HG03469 (cell line): Measurements from ENCODE around the gene DNAH9.

Experiments used
- ATAC-seq: cut with Tn5 transposase; IDR thresholded peaks from one replicate; pipeline ENCODE4 v1.9.1; 2021; ENCODE audit warnings: mild to moderate bottlenecking, moderate library complexity, moderate number of reproducible peaks; ENCODE audit not compliant: unreplicated experiment

The DNAH9 gene

DNA sequence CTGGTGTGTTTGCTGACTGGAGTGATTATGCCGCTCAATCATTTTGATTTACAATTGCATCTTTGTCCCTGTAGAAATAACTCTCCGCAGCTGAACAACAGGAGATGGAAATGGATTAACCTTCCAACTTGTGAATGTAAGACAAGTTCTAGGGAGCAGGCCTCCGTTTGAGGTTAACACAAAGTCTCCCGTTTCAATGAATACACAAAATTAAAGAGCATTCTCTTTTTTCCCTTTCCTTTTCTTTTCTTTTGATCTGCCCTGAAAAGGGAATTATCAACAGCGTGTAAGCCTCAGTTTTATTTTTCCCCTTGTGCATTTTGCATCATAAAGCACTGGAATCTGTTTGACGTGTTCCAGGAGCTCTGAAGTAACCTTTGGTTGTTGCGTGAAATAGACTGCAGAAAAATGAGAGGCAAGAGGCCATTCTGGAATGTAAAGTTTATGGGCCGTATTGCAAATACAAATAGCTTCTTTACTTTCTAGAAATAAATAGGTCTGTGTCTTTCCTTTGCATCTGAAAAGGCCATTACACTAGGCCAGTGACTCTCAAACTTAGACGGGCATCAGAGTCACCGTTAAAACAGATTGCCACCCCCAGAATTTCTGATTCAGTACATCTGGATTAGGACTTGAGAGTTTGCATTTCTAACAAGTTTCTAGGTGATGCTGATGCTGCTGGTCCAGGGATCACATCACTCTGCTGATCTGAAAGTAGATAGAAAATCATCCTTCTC lies 234.3 kb downstream of the DNAH9 start:
- no peak for ATAC-seq

DNA sequence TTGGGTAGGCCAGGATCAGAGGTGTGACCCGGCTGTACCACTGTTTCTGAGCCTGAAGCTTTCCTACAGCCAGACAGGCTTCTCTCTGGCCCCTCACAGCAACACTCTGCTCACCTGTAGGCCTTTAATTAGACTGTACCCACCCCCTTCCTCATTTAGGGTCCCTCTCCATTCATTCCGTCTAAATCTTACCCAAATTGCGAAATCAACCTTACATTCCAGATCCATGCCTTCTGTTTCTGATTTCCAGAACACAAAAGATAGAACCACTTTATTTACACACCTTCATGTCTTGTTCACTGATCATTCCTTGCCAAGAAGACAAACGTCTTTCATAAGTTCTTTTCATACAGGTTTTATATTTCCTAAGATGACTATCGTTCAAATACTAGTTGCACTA lies 238.2 kb downstream of the DNAH9 start:
- ATAC-seq, result no peak

GRCh38 chr17:11840052-11840451 lies 241.8 kb downstream of the DNAH9 start:
- no peak for ATAC-seq

- no peak for ATAC-seq
Observed at GRCh38 chr17:11840831-11841230, 242.6 kb downstream of the DNAH9 start.

DNA sequence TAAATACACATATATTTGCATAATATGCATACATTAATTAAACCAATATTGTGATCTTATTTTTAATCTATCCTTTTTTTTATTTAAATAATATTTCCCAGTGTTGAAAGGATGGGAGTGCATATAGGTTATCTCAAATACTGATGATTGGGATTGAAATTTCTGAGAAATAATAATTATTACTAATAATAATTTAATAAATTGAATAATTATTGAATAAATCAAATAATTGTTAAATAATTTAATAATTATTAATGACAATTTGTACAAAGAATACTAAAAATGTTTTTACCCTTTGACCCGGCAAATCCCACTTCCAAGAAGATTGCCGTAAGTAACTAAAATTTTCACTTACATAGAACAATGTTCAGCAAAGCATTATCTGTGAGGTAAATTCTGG lies 250.1 kb downstream of the DNAH9 start:
- ATAC-seq, result no peak

GRCh38 chr17:11852231-11852630 lies 254.0 kb downstream of the DNAH9 start:
- no peak for ATAC-seq

- ATAC-seq, result no peak
Observed at GRCh38 chr17:11852912-11853311, 254.6 kb downstream of the DNAH9 start.

DNA sequence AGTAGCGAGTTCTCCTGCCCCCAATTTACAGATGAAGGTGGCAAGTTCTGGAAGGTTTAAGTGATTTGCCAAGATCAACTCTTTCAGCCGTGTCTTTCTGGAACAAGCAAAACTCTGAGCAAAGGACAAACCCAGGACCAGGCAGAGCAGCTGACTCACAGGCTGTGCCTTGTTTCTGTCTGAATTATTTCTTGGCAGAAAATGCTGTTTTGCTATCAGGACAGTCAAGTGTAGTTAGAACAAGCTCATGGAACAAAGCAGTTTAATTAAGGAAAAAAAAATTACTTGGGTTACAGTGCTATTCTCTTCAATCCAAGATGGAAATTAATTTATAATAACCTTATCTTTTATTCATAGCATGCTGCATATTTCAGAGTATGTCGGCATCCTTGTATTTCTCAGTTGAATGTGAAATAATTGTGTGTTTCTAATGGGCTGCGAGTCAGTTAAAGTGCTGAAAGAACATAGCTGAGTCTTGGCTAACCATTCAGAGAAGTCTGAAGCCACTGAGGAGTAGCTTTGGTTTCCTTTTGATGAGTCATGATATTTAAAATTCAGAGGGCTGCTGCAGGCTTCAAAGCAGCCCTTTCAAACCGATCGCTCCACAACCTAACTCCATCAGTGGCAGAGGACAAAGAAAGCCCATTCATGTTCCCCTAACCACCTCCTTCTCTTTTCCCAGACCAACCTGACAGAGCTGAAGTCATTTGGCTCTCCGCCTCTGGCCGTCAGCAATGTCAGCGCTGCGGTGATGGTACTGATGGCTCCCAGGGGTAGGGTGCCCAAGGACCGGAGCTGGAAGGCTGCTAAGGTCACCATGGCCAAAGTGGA lies 255.3 kb downstream of the DNAH9 start:
- no peak for ATAC-seq

DNA sequence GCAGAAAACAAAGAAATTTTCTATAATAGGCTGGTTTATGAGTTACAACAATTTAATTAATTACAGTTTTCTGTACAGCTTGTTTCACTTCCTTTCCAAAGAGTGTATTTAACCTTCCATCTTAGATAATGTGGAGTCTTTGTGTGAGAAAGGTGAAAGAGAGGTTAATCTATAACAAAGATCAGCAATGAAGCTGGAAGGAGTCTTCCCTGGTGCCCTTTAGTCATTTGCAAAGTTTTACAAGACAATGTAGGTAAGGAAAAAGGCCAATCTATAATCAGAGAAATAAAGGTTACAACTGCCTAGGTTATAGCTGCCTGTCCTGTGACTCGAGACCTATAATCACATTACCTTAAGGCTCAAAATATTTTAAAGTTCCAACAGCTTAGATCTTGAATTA lies 257.0 kb downstream of the DNAH9 start:
- no peak for ATAC-seq

DNA sequence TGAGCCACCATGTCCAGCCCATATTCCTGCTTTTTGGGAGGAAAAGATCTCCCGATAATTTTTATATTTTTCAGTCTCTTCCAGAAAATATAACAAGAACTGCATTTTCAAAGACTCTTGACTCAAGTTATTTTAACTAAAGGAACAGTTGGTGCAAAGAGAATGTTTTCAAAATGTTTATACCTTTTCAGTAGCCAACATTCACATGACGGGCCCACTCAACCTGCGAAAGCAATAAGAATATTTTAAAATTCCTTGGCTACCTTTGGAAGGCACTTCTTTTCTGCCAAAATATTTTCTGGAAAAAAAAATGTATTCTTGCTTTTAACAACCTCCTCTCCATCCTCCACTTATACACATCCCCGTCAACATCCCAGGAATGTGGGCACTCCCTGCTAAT lies 258.7 kb downstream of the DNAH9 start:
- ATAC-seq, result no peak

GRCh38 chr17:11869680-11870394 lies 271.6 kb downstream of the DNAH9 start:
- no peak for ATAC-seq

GRCh38 chr17:11871773-11872172 lies 273.5 kb downstream of the DNAH9 start:
- no peak for ATAC-seq

GRCh38 chr17:11874756-11875155 lies 276.5 kb downstream of the DNAH9 start:
- no peak for ATAC-seq

DNA sequence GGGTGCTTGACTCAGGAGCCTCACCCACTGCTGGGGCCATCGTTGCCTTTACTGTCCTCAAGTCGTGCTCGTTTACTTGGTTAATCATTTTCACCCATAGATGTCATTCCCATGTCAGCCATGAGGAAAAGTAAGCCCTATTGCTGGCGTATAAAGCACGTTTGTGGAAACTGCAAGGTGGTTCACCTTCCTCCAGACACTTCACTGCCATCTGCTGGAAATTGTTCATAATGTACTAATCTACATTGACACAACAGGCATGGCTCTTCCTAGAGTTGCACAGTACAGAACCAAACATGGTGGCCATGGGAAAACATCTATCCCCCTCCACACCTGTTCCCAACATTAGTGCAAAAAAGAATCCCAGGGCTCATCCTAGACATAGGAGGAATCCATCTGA lies 282.4 kb downstream of the DNAH9 start:
- no peak for ATAC-seq

- ATAC-seq, result no peak
Observed at GRCh38 chr17:11882716-11883115, 284.4 kb downstream of the DNAH9 start.

- no peak for ATAC-seq
Observed at GRCh38 chr17:11885051-11885450, 286.8 kb downstream of the DNAH9 start.

DNA sequence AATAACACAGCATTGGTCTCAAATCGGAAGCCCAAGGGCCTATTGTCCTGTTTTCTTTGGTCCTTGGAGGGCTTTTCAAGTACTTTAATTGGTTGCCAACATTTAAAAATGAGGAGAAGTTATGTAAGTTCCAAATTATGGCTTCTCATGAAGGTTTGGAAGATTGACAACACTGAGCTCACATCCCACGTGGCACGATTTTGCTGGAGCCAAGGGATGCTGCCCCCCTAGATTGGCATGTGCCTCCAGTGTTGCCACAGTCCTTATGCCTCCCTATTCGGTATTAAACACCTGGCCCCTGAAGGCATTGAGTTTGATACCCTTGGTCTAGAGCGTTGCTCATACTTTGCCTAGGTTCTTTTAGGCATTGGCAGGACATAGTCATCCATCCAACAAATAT lies 291.0 kb downstream of the DNAH9 start:
- no peak for ATAC-seq

GRCh38 chr17:11893862-11894261 lies 295.6 kb downstream of the DNAH9 start:
- ATAC-seq, result no peak

- no peak for ATAC-seq
Observed at GRCh38 chr17:11896199-11896598, 297.9 kb downstream of the DNAH9 start.

DNA sequence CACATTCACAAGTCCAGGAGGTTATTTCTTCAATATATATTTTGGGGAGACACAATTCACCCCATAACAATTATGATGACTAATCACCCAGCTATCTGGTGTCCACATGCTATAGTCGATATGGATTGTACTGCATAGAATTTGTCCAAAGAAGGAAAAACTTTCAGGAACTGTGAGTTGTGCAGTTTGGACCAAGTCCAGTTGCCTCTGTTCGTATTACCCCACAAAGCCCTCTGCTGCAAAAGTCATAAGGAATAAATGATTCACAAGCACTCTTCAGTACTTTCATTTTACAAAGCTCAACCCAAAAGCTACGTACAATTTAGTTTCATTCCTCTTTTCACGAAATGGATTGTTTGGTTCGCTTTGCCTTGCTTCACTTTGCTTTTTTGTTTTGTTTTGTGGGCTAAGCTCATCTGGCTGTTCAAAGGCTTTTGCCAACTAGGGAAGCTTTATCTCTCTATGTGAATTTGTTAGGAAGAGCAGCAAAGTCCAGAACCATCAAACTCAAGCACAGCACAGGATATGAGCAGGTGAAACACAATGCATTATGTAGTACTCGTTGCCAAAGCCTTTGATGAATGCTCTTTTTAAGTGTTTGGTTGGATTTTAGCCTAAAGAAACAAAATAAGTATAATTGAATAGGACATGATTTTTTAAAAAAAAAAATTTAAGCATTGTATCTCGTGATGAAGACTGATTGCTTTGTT lies 300.4 kb downstream of the DNAH9 start:
- ATAC-seq, result no peak

DNA sequence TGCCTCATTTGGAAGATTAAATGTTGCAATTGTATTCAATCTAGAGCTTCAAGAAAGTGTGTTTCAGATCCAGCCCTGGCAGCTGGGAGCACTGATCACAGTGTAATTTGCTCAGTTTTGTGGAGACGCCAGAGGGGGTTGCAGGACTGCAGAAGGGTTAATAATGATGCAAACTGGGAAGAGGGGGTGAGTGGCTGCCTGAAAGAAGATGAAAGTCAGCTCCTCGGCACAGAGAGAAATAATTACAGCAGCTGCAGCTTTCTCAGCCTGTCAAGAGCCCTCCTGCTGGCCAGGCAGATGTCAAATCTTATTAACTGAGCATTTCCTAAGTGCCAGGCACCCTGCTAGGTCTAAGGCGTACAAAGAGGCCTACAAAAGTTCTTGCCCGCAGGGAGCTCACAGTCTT lies 301.3 kb downstream of the DNAH9 start:
- no peak for ATAC-seq
